ENCODE measurements around the gene PDS5A.

GRCh38 chr4:39899291-39899690 is 78.4 kb downstream of the PDS5A start:
- no peak for TF ChIP-seq CTCF (IDR thresholded peaks at IDR 0.05)
- no peak for TF ChIP-seq POLR2A (IDR thresholded peaks at IDR 0.05)
